Heart left ventricle (tissue), 16 donors: ENCODE data around the gene RWDD2A. TPM values are rescaled to one million over a fixed set of nuclear protein-coding genes. Genes with fewer than 3 reads are reported as not detected.

Experiments used
- ATAC-seq, 4 donors: fragments of 200-7000 bp; cut with Tn5 transposase; one replicate each; pipeline ENCODE4 v1.9.1; 2020 to 2022; ENCODE audit warnings: moderate library complexity in 4 of 4, mild to moderate bottlenecking in 3 of 4, moderate number of reproducible peaks in 1 of 4
- DNase-seq, 5 donors: peaks; one replicate each; pipeline ENCODE4 v3.0.0-alpha.2; 2020
- H3K27ac ChIP-seq, 12 donors: fragments of 200-600 bp; sonication (generic) in 4 of 12; one replicate each; pipeline versions ENCODE4 v1.5.0 to v1.8.0; 2016 to 2022; ENCODE audit warnings: mild to moderate bottlenecking in 2 of 12
- H3K27me3 ChIP-seq, 9 donors: fragments of 200-600 bp; sonication (generic) in 2 of 9; one replicate each; pipeline versions ENCODE4 v1.5.1 to v1.8.0; 2016 to 2022; ENCODE audit warnings: mild to moderate bottlenecking in 3 of 9
- H3K36me3 ChIP-seq, 9 donors: fragments of 200-600 bp; sonication (generic) in 2 of 9; one replicate each; pipeline versions ENCODE4 v1.5.0 to v1.8.0; 2018 to 2022; ENCODE audit warnings: mild to moderate bottlenecking in 2 of 9
- H3K4me1 ChIP-seq, 12 donors: fragments of 200-600 bp; sonication (generic) in 4 of 12; one replicate each; pipeline versions ENCODE4 v1.5.0 to v1.8.0; 2016 to 2022; ENCODE audit warnings: mild to moderate bottlenecking in 3 of 12
- H3K4me3 ChIP-seq, 12 donors: fragments of 200-600 bp; sonication (generic) in 4 of 12; one replicate each; pipeline versions ENCODE4 v1.5.0 to v1.8.0; 2017 to 2022; ENCODE audit warnings: mild to moderate bottlenecking in 9 of 12, moderate library complexity in 4 of 12
- H3K9me3 ChIP-seq, 12 donors: fragments of 200-600 bp; sonication (generic) in 4 of 12; one replicate each; pipeline versions ENCODE4 v1.5.0 to v1.8.0; 2016 to 2022; ENCODE audit warnings: mild to moderate bottlenecking in 1 of 12
- POLR2A ChIP-seq, 2 donors: fragments of 450-650 bp; IDR thresholded peaks; one replicate each; pipeline ENCODE4 v1.6.1; 2017; ENCODE audit warnings: antibody characterized with exemption in 2 of 2, mild to moderate bottlenecking in 2 of 2, moderate library complexity in 2 of 2
- WGBS, 4 donors: extraction: QIAGEN DNeasy Blood & Tissue Kit in 2 of 4; methylation state at CpG; one replicate each; pipeline versions ENCODE4 v1.1.5 to v1.1.7; 2013 to 2018; 5-methylcytosine and 5-hydroxymethylcytosine counted together
- intact Hi-C, 10 donors: fragments of 100-400 bp; cut with DNase I; formaldehyde crosslinking; loops; one replicate each; pipeline versions ENCODE4 v1.11.1 to v1.14.2; 2022
- polyA plus RNA-seq, 2 donors: library from polyadenylated mRNA; stranded (reverse); fragments of 200-250 nt; gene quantifications; one replicate each; pipeline ENCODE4 v1.2.3, GENCODE V29; 2013
- total RNA-seq, 9 donors: library from RNA; depleted of rRNA in 2 of 9; stranded (reverse); fragments of >200 nt in 2 of 9; fragmentation: NEBNext Ultra II Directional in 3 of 9; extraction: Animal tissue kit (Norgen Biotek cat#: 25700) in 3 of 9; gene quantifications; one replicate each; pipeline versions ENCODE4 v1.1.0 to v1.2.4, GENCODE V29; 2016 to 2023
- TF ChIP-seq, protein P1 (sequence below), 12 donors: fragments of 200-600 bp; sonication (generic) in 4 of 12; IDR thresholded peaks; one replicate each; pipeline versions ENCODE4 v1.5.0 to v1.8.0; 2018 to 2022; ENCODE audit warnings: antibody characterized with exemption in 12 of 12, mild to moderate bottlenecking in 5 of 12
- donor health status: ischemic (EF 13 %, LVEDD 7.1; RV severe dilation, severe dysfunction).
- donor health status: healthy with polysubstance abuse.
- donor health status: DM: no; HTN: yes; CAD: no.
- donor health status: DM: no; HTN: no; CAD: no.
- donor health status: ischemic (EF 25% LVEDD 6.9; RV normal size, moderate dysfunction).
- donor health status: ischemic (EF 25% LVEDD 5.7; RV mildly dilated, moderate dysfunction).
- donor health status: healthy.
- donor health status: DM: yes; HTN: yes; CAD: no.
- donor health status: ischemic (EF 35%, LVEDD 5.7; RV mildly dilated, moderate dysfunction).
- donor health status: nonischemic (EF 11% LVEDD 7.7; RV severe dilation, severe dysfunction).
- donor health status: DM: yes; HTN: yes; CAD: no.
- donor health status: PGD.
- donor health status: ischemic (EF 29% LVEDD 5.4; RV normal size, mild dysfunction).
- donor health status: nonischemic (EF 23%, LVEDD 6.1; RV moderate dilation, normal function).

Gene RWDD2A
- total and polyA plus RNA-seq, 11 donors: 1.3 to 4.8 (median 3.2) TPM

DNA sequence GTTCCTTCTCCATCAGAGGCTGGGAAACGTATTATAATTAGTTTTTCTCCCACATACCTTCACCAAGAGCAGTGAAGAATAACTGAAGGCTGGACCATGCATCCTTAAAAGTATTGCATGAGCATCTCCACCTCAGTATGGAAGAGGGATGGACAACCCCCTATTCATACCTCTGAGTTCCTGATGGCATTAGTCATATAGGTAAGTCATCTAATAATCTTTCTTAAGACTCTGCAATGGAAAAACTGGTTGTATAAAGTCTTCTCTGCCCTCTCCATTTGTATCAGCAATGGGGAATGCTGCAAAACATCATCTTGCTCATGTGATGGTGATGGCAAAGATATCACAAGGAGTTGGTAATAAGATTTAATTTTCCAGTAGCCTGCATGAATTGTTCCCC is 24.6 kb upstream of the RWDD2A start:
- H3K9me3 ChIP-seq: no peaks in the 10 kb centered on the region
- TF ChIP-seq, protein P1, sequence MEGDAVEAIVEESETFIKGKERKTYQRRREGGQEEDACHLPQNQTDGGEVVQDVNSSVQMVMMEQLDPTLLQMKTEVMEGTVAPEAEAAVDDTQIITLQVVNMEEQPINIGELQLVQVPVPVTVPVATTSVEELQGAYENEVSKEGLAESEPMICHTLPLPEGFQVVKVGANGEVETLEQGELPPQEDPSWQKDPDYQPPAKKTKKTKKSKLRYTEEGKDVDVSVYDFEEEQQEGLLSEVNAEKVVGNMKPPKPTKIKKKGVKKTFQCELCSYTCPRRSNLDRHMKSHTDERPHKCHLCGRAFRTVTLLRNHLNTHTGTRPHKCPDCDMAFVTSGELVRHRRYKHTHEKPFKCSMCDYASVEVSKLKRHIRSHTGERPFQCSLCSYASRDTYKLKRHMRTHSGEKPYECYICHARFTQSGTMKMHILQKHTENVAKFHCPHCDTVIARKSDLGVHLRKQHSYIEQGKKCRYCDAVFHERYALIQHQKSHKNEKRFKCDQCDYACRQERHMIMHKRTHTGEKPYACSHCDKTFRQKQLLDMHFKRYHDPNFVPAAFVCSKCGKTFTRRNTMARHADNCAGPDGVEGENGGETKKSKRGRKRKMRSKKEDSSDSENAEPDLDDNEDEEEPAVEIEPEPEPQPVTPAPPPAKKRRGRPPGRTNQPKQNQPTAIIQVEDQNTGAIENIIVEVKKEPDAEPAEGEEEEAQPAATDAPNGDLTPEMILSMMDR (IDR thresholded peaks at IDR 0.05): no peak
- no peak for TF ChIP-seq POLR2A (IDR thresholded peaks at IDR 0.05)
- intact Hi-C loops: loop anchor here in 1 of 10 donors (5.0 kb wide), 1 partner anchor 36 kb away; no protein-coding TSS in a partner anchor
- H3K36me3 ChIP-seq: peaks cover 3 to 100% (median 98%) of the 10 kb centered on the region in 9 donors
- no peak for DNase-seq
- H3K4me1 ChIP-seq: no peaks in the 10 kb centered on the region
- H3K4me3 ChIP-seq: no peak overlapping the region
- no peak for ATAC-seq
- no peaks in the 10 kb centered on the region for H3K27me3 ChIP-seq
- WGBS, 4 donors: 89 to 93% (median 91%) methylated on average over 1 of the region's 1 CpG
- H3K27ac ChIP-seq: no peak overlapping the region

GRCh38 chr6:83169106-83169505 is 24.1 kb upstream of the RWDD2A start:
- no peak overlapping the region for H3K27ac ChIP-seq
- DNase-seq (no peak), ATAC-seq (no peak)
- peaks cover 3 to 100% (median 98%) of the 10 kb centered on the region in 9 donors for H3K36me3 ChIP-seq
- intact Hi-C loops: loop anchor here in 1 of 10 donors (5.0 kb wide), 1 partner anchor 37 kb away; no protein-coding TSS in a partner anchor
- H3K9me3 ChIP-seq: no peaks in the 10 kb centered on the region
- H3K4me3 ChIP-seq: no peak overlapping the region
- H3K27me3 ChIP-seq: no peaks in the 10 kb centered on the region
- H3K4me1 ChIP-seq: no peaks in the 10 kb centered on the region
- TF ChIP-seq, protein P1 (IDR thresholded peaks at IDR 0.05): no peak
- TF ChIP-seq POLR2A (IDR thresholded peaks at IDR 0.05): no peak

- Histone ChIP-seq H3K4me3 (no peak overlapping the region), H3K36me3 (peaks cover 3 to 100% (median 100%) of the 10 kb centered on the region in 9 donors), H3K4me1 (no peaks in the 10 kb centered on the region), H3K27me3 (no peaks in the 10 kb centered on the region), H3K27ac (no peak overlapping the region), H3K9me3 (no peaks in the 10 kb centered on the region)
- intact Hi-C loops: loop anchor here in 1 of 10 donors (5.0 kb wide), 1 partner anchor 37 kb away; no protein-coding TSS in a partner anchor
- no peak for DNase-seq
- 84 to 97% (median 93%) methylated on average over 1 of the region's 1 CpG for WGBS, 4 donors
- ATAC-seq: no peak
- TF ChIP-seq, protein P1 (IDR thresholded peaks at IDR 0.05): no peak
- no peak for TF ChIP-seq POLR2A (IDR thresholded peaks at IDR 0.05)
These were observed 23.6 kb upstream of the RWDD2A start for GRCh38 chr6:83169511-83169910.

- intact Hi-C loops: no loop called here
- Histone ChIP-seq H3K27ac (no peak overlapping the region), H3K36me3 (peaks cover 0 to 100% (median 98%) of the 10 kb centered on the region in 9 donors), H3K4me1 (peaks cover 0 to 4% (median 0%) of the 10 kb centered on the region in 12 donors), H3K4me3 (no peak overlapping the region), H3K9me3 (no peaks in the 10 kb centered on the region), H3K27me3 (no peaks in the 10 kb centered on the region)
- no peak for DNase-seq
- WGBS, 4 donors: 85 to 92% (median 89%) methylated on average over 4 of the region's 4 CpGs
- TF ChIP-seq POLR2A (IDR thresholded peaks at IDR 0.05): no peak
- TF ChIP-seq, protein P1 (IDR thresholded peaks at IDR 0.05): no peak
- ATAC-seq: no peak
These were observed 16.9 kb upstream of the RWDD2A start for GRCh38 chr6:83176246-83176645.
